ENCODE data around the gene ZBTB16.
"Not testable (repeated sequence)": the region's sequence is repeated elsewhere in the genome, so short reads cannot be mapped to it uniquely, and the experiment has no call there.

ZBTB16 gene

GRCh38 chr11:114044042-114044871, 15.3 kb upstream of the ZBTB16 start:
- no peak for DNase-seq

DNA sequence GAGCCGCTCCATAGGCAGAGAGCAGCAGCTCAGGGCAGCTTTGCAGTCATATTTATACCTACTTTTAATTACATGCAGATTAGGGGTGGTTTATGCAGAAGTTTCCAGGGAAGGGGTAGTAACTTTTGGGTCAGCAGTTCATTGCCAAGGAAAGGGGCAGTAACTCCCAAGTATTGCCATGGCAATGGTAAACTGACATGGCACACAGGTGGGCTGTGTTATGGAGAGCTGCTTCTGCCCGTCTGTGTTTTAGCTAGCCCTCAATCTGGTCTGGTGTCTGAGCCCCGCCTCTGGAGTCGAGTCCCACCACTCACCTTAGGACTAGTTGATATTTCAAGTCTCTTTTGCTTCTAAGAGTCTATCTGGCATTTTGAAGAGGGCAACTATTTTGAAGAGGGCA, 12.2 kb upstream of the ZBTB16 start:
- no peak for DNase-seq

- DNase-seq: no peak
Measured at GRCh38 chr11:114049050-114049449, 10.5 kb upstream of the ZBTB16 start.

DNA sequence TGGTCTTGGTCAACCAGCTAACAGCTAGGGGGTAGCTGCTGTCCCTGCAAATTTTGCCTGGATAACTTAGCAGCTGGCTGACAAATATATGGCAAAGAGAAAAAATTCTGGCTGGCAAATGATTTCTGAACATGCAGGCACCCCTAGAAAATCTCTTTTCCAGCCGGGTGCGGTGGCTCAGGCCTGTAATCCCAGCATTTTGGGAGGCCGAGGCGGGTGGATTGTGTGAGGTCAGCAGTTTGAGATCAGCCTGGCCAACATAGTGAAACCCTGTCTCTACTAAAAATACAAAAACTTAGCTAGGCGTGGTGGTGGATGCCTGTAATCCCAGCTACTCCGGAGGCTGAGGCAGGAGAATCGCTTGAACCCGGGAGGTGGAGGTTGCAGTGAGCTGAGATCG, 9.7 kb upstream of the ZBTB16 start:
- not testable (repeated sequence) for DNase-seq

DNA sequence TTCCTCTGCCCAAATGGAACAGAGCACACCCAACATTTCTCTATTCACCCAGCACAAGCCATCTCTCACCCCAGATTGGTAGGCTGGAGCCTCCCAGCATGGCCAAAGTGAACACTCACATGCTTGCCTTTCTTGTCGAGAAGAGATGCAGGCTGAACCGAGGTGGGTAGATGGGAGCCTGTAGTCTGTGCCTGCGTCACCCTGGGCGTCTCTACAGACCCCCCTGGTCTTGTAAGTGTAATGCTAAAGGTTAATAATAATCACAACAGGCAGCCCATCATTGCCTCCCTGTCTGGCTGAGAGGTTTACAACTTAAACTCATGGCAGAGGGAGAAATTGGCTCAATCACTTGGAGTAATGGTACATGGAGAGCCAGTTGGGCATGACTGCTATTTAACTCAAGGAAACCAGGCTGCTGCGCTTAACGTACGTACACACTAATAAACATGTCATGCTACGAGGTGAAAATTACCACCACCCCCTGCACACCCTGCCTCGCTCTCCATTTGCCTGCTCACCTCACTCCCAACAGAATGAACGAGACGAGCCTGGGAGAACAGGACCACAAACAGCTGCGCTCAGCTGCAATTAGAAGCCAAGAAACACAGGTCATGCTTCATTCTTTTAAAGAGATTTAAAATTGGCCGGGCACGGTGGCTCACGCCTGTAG, 9.1 kb upstream of the ZBTB16 start:
- DNase-seq: no peak

DNA sequence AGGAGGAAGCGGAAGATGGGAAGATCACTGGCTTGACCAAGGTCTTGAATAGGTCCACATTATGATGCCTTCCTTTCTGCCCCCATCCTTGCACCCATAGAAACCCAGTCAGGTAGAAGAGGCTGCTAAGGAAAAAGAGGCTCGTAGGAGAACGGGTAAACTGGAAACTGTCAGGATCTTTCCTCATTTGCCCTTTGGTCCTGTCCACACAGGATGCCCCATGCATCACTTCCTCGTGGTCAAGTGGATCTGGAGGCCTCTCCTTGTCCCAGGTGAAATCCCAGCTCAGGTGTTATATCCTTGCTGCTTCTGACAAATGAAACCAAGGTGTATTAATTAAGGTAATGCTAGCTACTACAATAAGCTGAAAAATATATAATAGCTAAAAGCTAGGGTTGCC, 8.0 kb upstream of the ZBTB16 start:
- no peak for DNase-seq

GRCh38 chr11:114052160-114052559, 7.4 kb upstream of the ZBTB16 start:
- DNase-seq: no peak

DNA sequence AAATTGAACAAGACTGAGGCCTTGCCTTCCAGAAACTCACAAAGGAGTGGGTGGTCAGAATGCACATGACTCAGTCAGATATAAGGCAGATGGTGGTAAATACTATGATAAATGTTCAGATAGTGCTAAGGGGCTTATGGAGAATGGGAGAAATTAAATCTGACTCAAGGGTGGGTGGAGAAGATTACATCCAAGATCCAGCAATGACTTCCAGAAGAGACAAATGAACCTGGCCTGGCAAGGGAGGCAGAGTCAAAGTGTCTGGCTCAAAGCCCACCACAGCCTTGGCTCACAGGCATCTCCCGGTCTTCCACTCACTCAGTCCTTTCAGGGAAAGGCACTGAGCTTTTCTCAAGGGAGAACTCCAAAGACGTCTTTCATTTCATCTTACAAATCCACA, 6.1 kb upstream of the ZBTB16 start:
- DNase-seq: no peak

GRCh38 chr11:114054806-114055205, 4.7 kb upstream of the ZBTB16 start:
- DNase-seq: no peak

GRCh38 chr11:114056409-114056808, 3.1 kb upstream of the ZBTB16 start:
- DNase-seq: no peak

DNA sequence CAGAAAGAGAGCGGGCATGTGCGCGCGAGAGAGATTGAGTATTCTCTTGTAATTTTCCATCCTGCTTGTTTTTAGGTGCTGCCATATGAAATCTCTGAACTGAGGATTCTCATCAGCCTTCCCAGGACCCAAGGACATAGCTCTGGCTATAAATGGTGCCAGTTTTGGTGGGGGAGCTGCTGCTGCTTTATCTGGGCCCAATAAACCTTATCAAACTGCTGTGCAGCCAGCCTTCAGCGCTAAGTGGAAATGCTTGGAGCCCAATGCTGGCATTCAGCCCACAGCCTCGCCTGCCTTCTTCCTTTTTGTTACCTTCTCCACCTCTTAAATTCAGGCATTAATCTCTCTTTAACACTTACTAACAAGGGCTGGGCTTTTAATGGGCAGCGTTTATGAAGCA, 2.4 kb upstream of the ZBTB16 start:
- no peak for DNase-seq

- DNase-seq: no peak
Measured at GRCh38 chr11:114057605-114058004, 1.9 kb upstream of the ZBTB16 start.

- no peak for DNase-seq
Measured at GRCh38 chr11:114058026-114058706, 1.3 kb upstream of the ZBTB16 start.

- DNase-seq: no peak
Measured at GRCh38 chr11:114058871-114059277, 637 bp upstream of the ZBTB16 start.

DNA sequence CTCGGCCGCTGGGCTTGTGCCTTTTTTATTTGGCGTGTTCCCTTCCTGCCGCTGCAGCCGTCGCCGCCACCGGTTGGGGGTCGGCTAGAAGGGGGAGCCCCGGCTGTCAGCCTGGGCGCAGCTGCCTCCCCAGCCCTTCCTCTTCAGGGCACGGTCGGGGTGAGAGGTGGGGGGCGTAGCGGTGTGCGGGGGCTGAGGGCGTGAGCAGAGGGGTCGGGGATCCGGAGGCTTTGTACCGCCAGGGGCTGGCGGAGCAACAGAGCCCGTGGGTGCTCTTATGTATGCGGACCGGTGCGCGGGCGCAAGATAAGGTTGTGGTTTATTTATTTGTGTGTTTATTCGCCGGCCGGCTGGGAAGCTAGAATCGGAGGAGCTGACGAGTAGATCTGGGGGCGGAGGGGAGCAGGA, 477 bp downstream of the ZBTB16 start:
- DNase-seq: peak; percentile 13

DNA sequence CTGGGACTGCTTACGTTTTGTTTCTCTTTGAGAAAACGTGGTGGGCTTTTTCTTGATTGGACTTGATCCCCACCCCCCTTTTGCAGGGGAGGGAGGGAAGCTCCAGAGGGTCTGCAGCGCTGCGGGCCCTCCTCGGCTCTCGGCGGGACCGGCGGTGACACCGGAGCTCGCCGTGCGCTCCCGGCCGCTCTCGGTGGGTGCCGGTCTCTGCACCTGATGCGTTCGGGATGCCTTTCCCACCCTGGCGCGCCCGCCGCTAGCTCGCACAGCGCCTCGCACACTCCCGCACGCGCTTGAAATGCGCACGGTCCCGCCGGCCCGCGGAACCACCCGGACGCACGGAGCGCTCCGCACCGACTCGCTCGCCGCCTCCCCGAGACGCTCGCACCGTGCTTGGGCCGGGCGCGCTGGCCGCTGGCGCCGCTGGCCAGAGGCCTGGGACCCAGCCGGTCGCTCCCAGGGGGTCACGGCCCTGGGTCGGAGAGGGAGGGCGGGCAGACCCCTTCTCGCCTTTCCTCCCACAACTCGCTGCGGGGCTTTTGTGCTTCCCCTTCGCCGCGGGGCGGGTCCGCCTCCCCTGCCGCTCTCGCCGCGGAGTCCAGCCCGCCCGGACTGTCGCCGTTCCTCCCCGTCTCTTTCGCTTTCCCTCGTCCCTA, 1.0 kb downstream of the ZBTB16 start:
- peak; percentile 18 for DNase-seq

DNA sequence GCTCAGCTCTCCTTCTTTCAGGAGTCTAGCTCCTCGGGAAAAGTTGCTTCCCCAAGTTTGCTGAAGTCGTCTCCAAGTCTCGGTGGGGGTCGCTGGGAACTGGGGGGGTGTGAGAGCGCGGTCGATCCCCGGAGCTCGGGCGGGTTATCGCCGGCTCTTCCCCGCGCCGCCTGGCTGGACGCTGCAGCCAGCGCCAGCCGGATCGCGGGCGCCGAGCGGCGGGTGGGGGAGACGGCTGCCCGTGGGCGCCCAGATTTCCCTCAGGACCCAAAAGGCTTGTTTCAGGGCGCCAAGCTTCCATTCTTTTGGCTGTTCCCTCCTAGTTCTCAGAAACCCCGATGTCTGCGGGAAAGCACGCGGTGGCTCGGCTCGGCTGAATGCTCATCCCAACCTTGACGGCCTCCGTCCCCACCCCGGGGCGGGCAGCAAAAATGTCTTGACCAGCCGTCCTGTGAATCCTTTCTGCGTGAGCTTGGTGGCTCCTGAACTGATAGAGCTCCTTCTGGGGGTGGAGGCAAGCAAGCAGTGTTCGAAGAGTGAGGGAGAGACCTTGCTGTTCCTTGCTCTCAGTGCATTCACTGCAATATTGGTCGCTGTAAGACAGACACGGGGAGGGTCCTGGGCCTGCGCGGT, 1.7 kb downstream of the ZBTB16 start:
- DNase-seq: no peak

DNA sequence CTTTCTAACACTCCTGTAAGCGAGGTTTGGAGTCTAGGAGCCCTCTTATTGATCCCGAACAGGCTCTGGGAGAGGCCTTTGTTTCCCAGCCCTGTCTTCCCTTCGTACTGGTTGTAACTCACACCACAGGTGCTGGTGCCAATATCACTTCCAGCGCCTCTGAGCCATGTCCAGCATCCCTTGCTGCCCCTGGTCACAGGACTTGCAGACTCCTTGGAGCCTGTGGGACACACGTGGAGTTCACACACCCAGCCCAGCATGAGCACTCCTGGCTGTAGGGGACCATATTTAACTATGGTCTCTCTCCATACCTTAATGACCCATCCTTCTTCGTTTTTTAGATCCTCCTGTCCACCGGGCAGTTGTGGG, 2.2 kb downstream of the ZBTB16 start:
- no peak for DNase-seq

DNA sequence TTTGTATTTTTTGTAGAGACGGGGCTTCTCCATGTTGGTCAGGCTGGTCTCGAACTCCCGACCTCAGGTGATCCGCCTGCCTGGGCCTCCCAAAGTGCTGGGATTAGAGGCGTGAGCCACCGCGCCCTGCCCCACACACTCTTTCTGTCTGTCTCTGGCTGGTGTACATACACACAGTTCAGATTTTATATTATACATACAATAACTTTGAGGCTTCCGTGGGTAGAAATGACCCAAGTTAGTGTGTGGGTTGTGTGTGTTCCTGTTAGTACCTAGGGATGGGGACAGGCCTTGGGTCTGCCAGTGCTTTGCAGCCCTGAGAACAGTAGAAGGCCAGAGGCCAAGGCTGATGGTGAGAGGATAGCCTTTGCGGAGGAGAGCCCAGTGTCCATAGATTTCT, 2.8 kb downstream of the ZBTB16 start:
- no peak for DNase-seq

DNA sequence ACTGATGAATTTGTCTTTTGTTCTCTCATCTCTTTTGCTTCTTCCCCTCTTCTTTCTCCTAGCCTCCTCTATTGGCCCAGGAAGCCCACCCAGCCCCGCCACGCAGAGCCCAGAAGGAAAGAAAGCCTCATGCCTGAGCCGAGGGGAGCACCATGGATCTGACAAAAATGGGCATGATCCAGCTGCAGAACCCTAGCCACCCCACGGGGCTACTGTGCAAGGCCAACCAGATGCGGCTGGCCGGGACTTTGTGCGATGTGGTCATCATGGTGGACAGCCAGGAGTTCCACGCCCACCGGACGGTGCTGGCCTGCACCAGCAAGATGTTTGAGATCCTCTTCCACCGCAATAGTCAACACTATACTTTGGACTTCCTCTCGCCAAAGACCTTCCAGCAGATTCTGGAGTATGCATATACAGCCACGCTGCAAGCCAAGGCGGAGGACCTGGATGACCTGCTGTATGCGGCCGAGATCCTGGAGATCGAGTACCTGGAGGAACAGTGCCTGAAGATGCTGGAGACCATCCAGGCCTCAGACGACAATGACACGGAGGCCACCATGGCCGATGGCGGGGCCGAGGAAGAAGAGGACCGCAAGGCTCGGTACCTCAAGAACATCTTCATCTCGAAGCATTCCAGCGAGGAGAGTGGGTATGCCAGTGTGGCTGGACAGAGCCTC, 3.8 kb downstream of the ZBTB16 start:
- DNase-seq: no peak

- no peak for DNase-seq
Measured at GRCh38 chr11:114063829-114064201, 4.3 kb downstream of the ZBTB16 start.

- no peak for DNase-seq
Measured at GRCh38 chr11:114064216-114064615, 4.7 kb downstream of the ZBTB16 start.

DNA sequence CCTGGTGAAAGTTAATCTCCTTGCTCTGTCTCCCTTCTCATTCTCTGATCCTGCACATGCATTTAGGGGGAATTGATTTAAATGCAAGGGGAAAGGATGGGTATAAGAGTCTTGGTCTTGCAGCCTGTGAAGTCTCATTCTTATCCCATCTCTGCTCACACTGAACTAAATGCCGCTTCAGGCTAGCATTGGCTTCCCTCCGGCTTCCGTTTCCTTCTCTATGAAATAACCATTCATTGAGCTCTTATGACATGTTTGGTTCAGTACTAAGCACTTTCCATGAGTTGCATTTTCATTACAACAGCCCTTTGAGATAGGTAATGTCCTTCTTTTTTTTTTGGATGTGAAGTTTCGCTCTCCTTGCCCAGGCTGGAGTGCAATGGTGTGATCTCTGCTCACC, 5.6 kb downstream of the ZBTB16 start:
- DNase-seq: no peak
